ENCODE data around the gene ANGPTL1.

ANGPTL1 gene

DNA sequence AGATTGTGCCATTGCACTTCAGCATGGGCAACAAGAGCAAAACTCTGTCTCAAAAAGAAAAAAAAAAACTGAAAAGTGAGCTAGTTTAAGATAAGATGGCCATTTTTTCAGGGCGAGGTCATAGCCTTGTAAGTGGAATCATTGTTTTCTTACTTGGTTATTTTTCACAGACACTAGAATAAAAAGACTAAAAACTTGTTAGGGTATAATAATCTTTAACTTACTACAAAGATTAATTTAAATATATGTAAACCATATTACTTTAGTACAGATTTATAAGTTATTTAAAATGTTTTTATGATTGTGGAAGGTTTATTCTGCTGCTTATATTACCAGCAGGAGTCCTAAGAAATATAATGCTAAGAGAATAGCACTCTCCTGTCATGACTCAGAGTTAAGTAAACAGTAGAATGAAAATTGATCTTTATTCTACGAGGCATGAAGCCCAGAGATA, 23.5 kb downstream of the ANGPTL1 start:
- TF ChIP-seq REST (IDR thresholded peaks at IDR 0.05; ENCODE audit: low read depth) = no peak
- no peak for TF ChIP-seq FOXM1 (IDR thresholded peaks at IDR 0.05; ENCODE audit: borderline replicate concordance, low read depth)
- TF ChIP-seq, protein P1, sequence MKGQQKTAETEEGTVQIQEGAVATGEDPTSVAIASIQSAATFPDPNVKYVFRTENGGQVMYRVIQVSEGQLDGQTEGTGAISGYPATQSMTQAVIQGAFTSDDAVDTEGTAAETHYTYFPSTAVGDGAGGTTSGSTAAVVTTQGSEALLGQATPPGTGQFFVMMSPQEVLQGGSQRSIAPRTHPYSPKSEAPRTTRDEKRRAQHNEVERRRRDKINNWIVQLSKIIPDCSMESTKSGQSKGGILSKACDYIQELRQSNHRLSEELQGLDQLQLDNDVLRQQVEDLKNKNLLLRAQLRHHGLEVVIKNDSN (IDR thresholded peaks at IDR 0.05) = no peak
- TF ChIP-seq CREB1 (IDR thresholded peaks at IDR 0.05; ENCODE audit: low read depth) = no peak

DNA sequence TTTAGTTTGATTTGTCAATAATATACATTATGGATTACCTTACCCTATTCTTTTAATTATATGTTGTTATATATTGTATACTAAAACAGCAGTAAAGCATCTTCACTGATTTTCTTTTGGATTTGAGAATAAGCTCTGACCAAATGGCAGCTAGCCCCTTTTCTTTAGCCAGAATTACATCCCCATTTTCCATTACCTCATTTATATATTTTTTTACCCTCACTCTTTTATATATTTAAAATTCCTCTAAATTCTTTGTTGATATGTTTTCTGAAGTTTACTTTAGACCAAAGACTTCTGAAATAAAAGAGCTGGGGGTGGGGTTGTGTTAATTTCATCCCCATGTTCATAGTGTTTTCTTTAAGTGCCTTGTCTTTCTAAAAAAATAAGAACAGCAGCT, 24.6 kb downstream of the ANGPTL1 start:
- TF ChIP-seq CEBPB (IDR thresholded peaks at IDR 0.05) (no peak), ZBTB7A (IDR thresholded peaks at IDR 0.05; ENCODE audit: low read depth) (no peak), TEAD4 (IDR thresholded peaks at IDR 0.05) (no peak), NFIC (IDR thresholded peaks at IDR 0.05) (no peak), MAX (IDR thresholded peaks at IDR 0.05) (no peak), CREB1 (IDR thresholded peaks at IDR 0.05; ENCODE audit: low read depth) (no peak), REST (IDR thresholded peaks at IDR 0.05; ENCODE audit: low read depth) (no peak), EP300 (IDR thresholded peaks at IDR 0.05; ENCODE audit: borderline replicate concordance) (no peak), EGR1 (IDR thresholded peaks at IDR 0.05) (no peak), TAF1 (IDR thresholded peaks at IDR 0.05; ENCODE audit: low read depth) (no peak), TCF12 (IDR thresholded peaks at IDR 0.05; ENCODE audit: low read depth) (no peak)
- TF ChIP-seq, protein P1 (IDR thresholded peaks at IDR 0.05) = no peak

DNA sequence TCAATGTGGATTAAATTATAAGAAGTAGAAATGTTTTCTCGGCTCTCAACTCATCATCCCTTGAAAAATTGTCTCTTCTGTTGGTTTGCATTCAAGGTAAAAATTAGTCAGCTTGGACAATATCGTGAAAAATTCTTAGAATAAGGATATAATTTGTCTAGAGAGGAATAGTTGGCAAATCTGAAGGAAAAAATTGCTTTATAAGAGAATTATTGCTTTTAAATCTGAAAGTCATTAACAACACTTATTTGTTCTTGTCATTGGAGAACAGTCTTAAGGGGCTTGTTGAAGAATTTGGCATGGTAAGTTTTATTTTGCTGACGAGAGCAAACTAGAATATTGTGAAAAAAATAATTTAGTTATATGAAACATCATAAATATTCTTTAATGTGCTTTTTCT, 26.4 kb downstream of the ANGPTL1 start:
- TF ChIP-seq TEAD4 (IDR thresholded peaks at IDR 0.05) (no peak), EGR1 (IDR thresholded peaks at IDR 0.05) (no peak), TCF12 (IDR thresholded peaks at IDR 0.05; ENCODE audit: low read depth) (no peak), CEBPB (IDR thresholded peaks at IDR 0.05) (no peak), TAF1 (IDR thresholded peaks at IDR 0.05; ENCODE audit: low read depth) (no peak), MAX (IDR thresholded peaks at IDR 0.05) (no peak), REST (IDR thresholded peaks at IDR 0.05; ENCODE audit: low read depth) (no peak), ZBTB7A (IDR thresholded peaks at IDR 0.05; ENCODE audit: low read depth) (no peak)

- no peak for TF ChIP-seq NFIC (IDR thresholded peaks at IDR 0.05)
- no peak for TF ChIP-seq CEBPB (IDR thresholded peaks at IDR 0.05)
- TF ChIP-seq TCF12 (IDR thresholded peaks at IDR 0.05; ENCODE audit: low read depth) = no peak
- no peak for TF ChIP-seq REST (IDR thresholded peaks at IDR 0.05; ENCODE audit: low read depth)
- no peak for TF ChIP-seq ZBTB7A (IDR thresholded peaks at IDR 0.05; ENCODE audit: low read depth)
- TF ChIP-seq CREB1 (IDR thresholded peaks at IDR 0.05; ENCODE audit: low read depth) = no peak
- TF ChIP-seq, protein P1 (IDR thresholded peaks at IDR 0.05) = no peak
These were observed 45.7 kb downstream of the ANGPTL1 start for GRCh38 chr1:178825167-178825566.

Measured in Ishikawa (cell line).